Stimulated activated naive CD8-positive, alpha-beta T cell treated with anti-CD3 and anti-CD28 coated beads, Interleukin-15, Interleukin-2, amounts not matched to agents 100 ng/mL and 50 ng/mL, for 24 hours (primary cell): ENCODE data around the gene SERINC1.
A peak's percentile ranks its signal among the peaks of the same experiment; 100 is the strongest.
"Not testable (repeated sequence)": the region's sequence is repeated elsewhere in the genome, so short reads cannot be mapped to it uniquely, and the experiment has no call there.

Experiments
- H3K27ac Mint-ChIP-seq: one replicate; pipeline ENCODE4 v1.8.0; 2021; ENCODE audit warnings: mild to moderate bottlenecking, mixed read lengths
- H3K27me3 Mint-ChIP-seq: one replicate; pipeline ENCODE4 v1.8.0; 2021; ENCODE audit warnings: mixed read lengths
- H3K36me3 Mint-ChIP-seq: one replicate; pipeline ENCODE4 v1.8.0; 2021; ENCODE audit warnings: low read depth, mixed read lengths
- H3K4me1 Mint-ChIP-seq: one replicate; pipeline ENCODE4 v1.8.0; 2021; ENCODE audit warnings: low read depth, mixed read lengths
- H3K4me3 Mint-ChIP-seq: one replicate; pipeline ENCODE4 v1.8.0; 2021; ENCODE audit warnings: mild to moderate bottlenecking, mixed read lengths
- H3K9me3 Mint-ChIP-seq: one replicate; pipeline ENCODE4 v1.8.0; 2021; ENCODE audit warnings: mixed read lengths

The SERINC1 gene

GRCh38 chr6:122459240-122459639 is 12.4 kb downstream of the SERINC1 start:
- Mint-ChIP-seq H3K9me3 (no peaks in the 10 kb centered on the region), H3K27me3 (no peaks in the 10 kb centered on the region), H3K27ac (peak overlapping the region; percentile 39), H3K4me1 (peaks cover 84% of the 10 kb centered on the region), H3K4me3 (no peak overlapping the region), H3K36me3 (peaks cover 52% of the 10 kb centered on the region)

- Mint-ChIP-seq H3K4me3 (no peak overlapping the region), H3K27me3 (no peaks in the 10 kb centered on the region), H3K27ac (peak overlapping the region; percentile 75), H3K9me3 (no peaks in the 10 kb centered on the region), H3K36me3 (peaks cover 56% of the 10 kb centered on the region), H3K4me1 (peaks cover 74% of the 10 kb centered on the region)
Measured at GRCh38 chr6:122458087-122458486, 13.5 kb downstream of the SERINC1 start.

- not testable (repeated sequence) for H3K27ac Mint-ChIP-seq, H3K27me3 Mint-ChIP-seq, H3K4me3 Mint-ChIP-seq, H3K9me3 Mint-ChIP-seq
- peaks cover 67% of the 10 kb centered on the region for H3K36me3 Mint-ChIP-seq
- H3K4me1 Mint-ChIP-seq, result peaks cover 46% of the 10 kb centered on the region
Measured at GRCh38 chr6:122455116-122455515, 16.5 kb downstream of the SERINC1 start.

- Mint-ChIP-seq H3K36me3 (peaks cover 68% of the 10 kb centered on the region), H3K27ac (no peak overlapping the region), H3K27me3 (no peaks in the 10 kb centered on the region), H3K4me1 (peaks cover 42% of the 10 kb centered on the region), H3K4me3 (no peak overlapping the region), H3K9me3 (no peaks in the 10 kb centered on the region)
Measured at GRCh38 chr6:122454673-122455072, 16.9 kb downstream of the SERINC1 start.

- Mint-ChIP-seq H3K27ac (no peak overlapping the region), H3K27me3 (no peaks in the 10 kb centered on the region), H3K36me3 (peaks cover 74% of the 10 kb centered on the region), H3K9me3 (no peaks in the 10 kb centered on the region), H3K4me3 (no peak overlapping the region), H3K4me1 (peaks cover 24% of the 10 kb centered on the region)
Measured at GRCh38 chr6:122452509-122452908, 19.1 kb downstream of the SERINC1 start.

- H3K36me3 Mint-ChIP-seq, result peaks cover 72% of the 10 kb centered on the region
- H3K27me3 Mint-ChIP-seq, result no peaks in the 10 kb centered on the region
- H3K9me3 Mint-ChIP-seq, result no peaks in the 10 kb centered on the region
- H3K4me3 Mint-ChIP-seq, result no peak overlapping the region
- H3K27ac Mint-ChIP-seq, result no peak overlapping the region
- peaks cover 14% of the 10 kb centered on the region for H3K4me1 Mint-ChIP-seq
Measured at GRCh38 chr6:122449069-122449468, 22.5 kb downstream of the SERINC1 start.

- Mint-ChIP-seq H3K36me3 (peaks cover 67% of the 10 kb centered on the region), H3K27me3 (no peaks in the 10 kb centered on the region), H3K4me3 (no peak overlapping the region), H3K9me3 (no peaks in the 10 kb centered on the region), H3K27ac (no peak overlapping the region), H3K4me1 (peaks cover 15% of the 10 kb centered on the region)
Measured at GRCh38 chr6:122445274-122445673, 26.3 kb downstream of the SERINC1 start.

GRCh38 chr6:122438975-122439374 is 32.6 kb downstream of the SERINC1 start:
- H3K36me3 Mint-ChIP-seq, result peaks cover 81% of the 10 kb centered on the region
- peaks cover 3% of the 10 kb centered on the region for H3K4me1 Mint-ChIP-seq

GRCh38 chr6:122432816-122433215 is 38.8 kb downstream of the SERINC1 start:
- H3K27me3 Mint-ChIP-seq, result no peaks in the 10 kb centered on the region
- no peak overlapping the region for H3K4me3 Mint-ChIP-seq
- H3K36me3 Mint-ChIP-seq, result peaks cover 88% of the 10 kb centered on the region
- no peak overlapping the region for H3K27ac Mint-ChIP-seq
- peaks cover 4% of the 10 kb centered on the region for H3K9me3 Mint-ChIP-seq
- H3K4me1 Mint-ChIP-seq, result peaks cover 9% of the 10 kb centered on the region

More at GRCh38 chr6:122438975-122439374, 32.6 kb downstream of the SERINC1 start:
- Mint-ChIP-seq H3K4me3 (no peak overlapping the region), H3K27me3 (no peaks in the 10 kb centered on the region), H3K9me3 (peaks cover 20% of the 10 kb centered on the region), H3K27ac (no peak overlapping the region)

- H3K27ac Mint-ChIP-seq, result no peak overlapping the region
- H3K9me3 Mint-ChIP-seq, result no peaks in the 10 kb centered on the region
- peaks cover 88% of the 10 kb centered on the region for H3K36me3 Mint-ChIP-seq
- peaks cover 9% of the 10 kb centered on the region for H3K4me1 Mint-ChIP-seq
- H3K27me3 Mint-ChIP-seq, result no peaks in the 10 kb centered on the region
- no peak overlapping the region for H3K4me3 Mint-ChIP-seq
Measured at GRCh38 chr6:122431780-122432179, 39.8 kb downstream of the SERINC1 start.

GRCh38 chr6:122429323-122429722 is 42.3 kb downstream of the SERINC1 start:
- H3K27ac Mint-ChIP-seq, result no peak overlapping the region
- H3K4me1 Mint-ChIP-seq, result peaks cover 6% of the 10 kb centered on the region
- H3K9me3 Mint-ChIP-seq, result no peaks in the 10 kb centered on the region
- H3K27me3 Mint-ChIP-seq, result no peaks in the 10 kb centered on the region
- no peak overlapping the region for H3K4me3 Mint-ChIP-seq
- peaks cover 95% of the 10 kb centered on the region for H3K36me3 Mint-ChIP-seq

GRCh38 chr6:122428781-122429180 is 42.8 kb downstream of the SERINC1 start:
- H3K9me3 Mint-ChIP-seq, result no peaks in the 10 kb centered on the region
- no peak overlapping the region for H3K27ac Mint-ChIP-seq
- H3K4me1 Mint-ChIP-seq, result peaks cover 6% of the 10 kb centered on the region
- no peak overlapping the region for H3K4me3 Mint-ChIP-seq
- H3K27me3 Mint-ChIP-seq, result no peaks in the 10 kb centered on the region
- peaks cover 97% of the 10 kb centered on the region for H3K36me3 Mint-ChIP-seq

GRCh38 chr6:122426597-122426996 is 45.0 kb downstream of the SERINC1 start:
- H3K9me3 Mint-ChIP-seq, result no peaks in the 10 kb centered on the region
- peaks cover 93% of the 10 kb centered on the region for H3K36me3 Mint-ChIP-seq
- H3K27me3 Mint-ChIP-seq, result no peaks in the 10 kb centered on the region
- no peak overlapping the region for H3K27ac Mint-ChIP-seq
- H3K4me3 Mint-ChIP-seq, result no peak overlapping the region
- peaks cover 7% of the 10 kb centered on the region for H3K4me1 Mint-ChIP-seq

GRCh38 chr6:122423734-122424133 is 47.9 kb downstream of the SERINC1 start:
- H3K36me3 Mint-ChIP-seq, result peaks cover 86% of the 10 kb centered on the region
- no peak overlapping the region for H3K27ac Mint-ChIP-seq
- no peaks in the 10 kb centered on the region for H3K27me3 Mint-ChIP-seq
- H3K4me3 Mint-ChIP-seq, result no peak overlapping the region
- peaks cover 7% of the 10 kb centered on the region for H3K4me1 Mint-ChIP-seq
- no peaks in the 10 kb centered on the region for H3K9me3 Mint-ChIP-seq

GRCh38 chr6:122422614-122423267 is 48.9 kb downstream of the SERINC1 start:
- no peaks in the 10 kb centered on the region for H3K27me3 Mint-ChIP-seq
- H3K27ac Mint-ChIP-seq, result no peak overlapping the region
- H3K9me3 Mint-ChIP-seq, result no peaks in the 10 kb centered on the region
- no peak overlapping the region for H3K4me3 Mint-ChIP-seq
- peaks cover 77% of the 10 kb centered on the region for H3K36me3 Mint-ChIP-seq
- H3K4me1 Mint-ChIP-seq, result peaks cover 7% of the 10 kb centered on the region

GRCh38 chr6:122422003-122422402 is 49.6 kb downstream of the SERINC1 start:
- H3K9me3 Mint-ChIP-seq, result no peaks in the 10 kb centered on the region
- no peak overlapping the region for H3K27ac Mint-ChIP-seq
- no peaks in the 10 kb centered on the region for H3K27me3 Mint-ChIP-seq
- no peak overlapping the region for H3K4me3 Mint-ChIP-seq
- H3K4me1 Mint-ChIP-seq, result peaks cover 7% of the 10 kb centered on the region
- H3K36me3 Mint-ChIP-seq, result peaks cover 77% of the 10 kb centered on the region
